Pons (tissue), 1 donor: ENCODE data around the gene AQP10.
A peak's percentile ranks its signal among the peaks of the same experiment; 100 is the strongest.
"Not testable (repeated sequence)": the region's sequence is repeated elsewhere in the genome, so short reads cannot be mapped to it uniquely, and the experiment has no call there.

Experiments used
- DNase-seq: peaks from one replicate; pipeline ENCODE4 v3.0.0-alpha.2; 2016; ENCODE audit warnings: low spot score

AQP10 gene

GRCh38 chr1:154320882-154321608 is at the start of gene AQP10:
Gene AQP10 (plus strand): TSS chr1:154321093. CDS start chr1:154321156, 63 bp downstream.
- no peak for DNase-seq

- DNase-seq: peak; percentile 93
These were observed 48.5 kb upstream of the AQP10 start, which contains the start of gene HAX1 for GRCh38 chr1:154272217-154272998. Gene HAX1 (plus strand): TSS chr1:154272629. CDS start chr1:154272724, 95 bp downstream.

- no peak for DNase-seq
These were observed 47.8 kb upstream of the AQP10 start for GRCh38 chr1:154272999-154273563.

- no peak for DNase-seq
These were observed 44.1 kb upstream of the AQP10 start for GRCh38 chr1:154276797-154277196.

- DNase-seq: not testable (repeated sequence)
These were observed 33.3 kb upstream of the AQP10 start for GRCh38 chr1:154287591-154287990.

GRCh38 chr1:154288661-154289060 is 32.2 kb upstream of the AQP10 start:
- no peak for DNase-seq

GRCh38 chr1:154290921-154291320 is 30.0 kb upstream of the AQP10 start:
- no peak for DNase-seq

- no peak for DNase-seq
These were observed 25.3 kb upstream of the AQP10 start for GRCh38 chr1:154295408-154296235.

- DNase-seq: no peak
These were observed 19.3 kb upstream of the AQP10 start for GRCh38 chr1:154301582-154301981.

- no peak for DNase-seq
These were observed 16.1 kb upstream of the AQP10 start for GRCh38 chr1:154304664-154305337.

- no peak for DNase-seq
These were observed 14.7 kb upstream of the AQP10 start for GRCh38 chr1:154306151-154306550.

GRCh38 chr1:154307670-154308270 is 13.1 kb upstream of the AQP10 start:
- not testable (repeated sequence) for DNase-seq

- DNase-seq: not testable (repeated sequence)
These were observed 11.8 kb upstream of the AQP10 start for GRCh38 chr1:154309136-154309535.

- not testable (repeated sequence) for DNase-seq
These were observed 8.4 kb upstream of the AQP10 start for GRCh38 chr1:154312229-154313065.

GRCh38 chr1:154313066-154313356 is 7.9 kb upstream of the AQP10 start:
- DNase-seq: no peak

GRCh38 chr1:154314226-154314625 is 6.7 kb upstream of the AQP10 start:
- DNase-seq: not testable (repeated sequence)

GRCh38 chr1:154316704-154317103 is 4.2 kb upstream of the AQP10 start:
- no peak for DNase-seq

- no peak for DNase-seq
These were observed 2.5 kb upstream of the AQP10 start for GRCh38 chr1:154318386-154318785.

- DNase-seq: not testable (repeated sequence)
These were observed 679 bp downstream of the AQP10 start for GRCh38 chr1:154321609-154321934.

GRCh38 chr1:154323493-154323892 is 2.6 kb downstream of the AQP10 start:
- DNase-seq: no peak
